HG02623 (cell line): Measurements from ENCODE around the gene HSPBAP1.
A peak's percentile ranks its signal among the peaks of the same experiment; 100 is the strongest.

ENCODE experiments used
- ATAC-seq: cut with Tn5 transposase; IDR thresholded peaks from one replicate; pipeline ENCODE4 v1.9.1; 2021; ENCODE audit warnings: moderate library complexity; ENCODE audit not compliant: unreplicated experiment

Gene HSPBAP1

GRCh38 chr3:122691195-122691594 is 102.4 kb downstream of the HSPBAP1 start:
- ATAC-seq, result peak; percentile 59

GRCh38 chr3:122690096-122690495 is 103.5 kb downstream of the HSPBAP1 start:
- ATAC-seq, result no peak
